MM.1S (cell line): ENCODE measurements around the gene DSE.

Experiments
- DNase-seq: peaks from one replicate; pipeline ENCODE4 v3.0.0-alpha.2; 2015
- H2AFZ ChIP-seq: fragments of 300-600 bp; sonication (generic); 2 replicates; pipeline ENCODE4 v1.6.0; 2016; ENCODE audit warnings: antibody characterized with exemption, low read length
- H3F3A ChIP-seq: fragments of 300-600 bp; sonication (generic); 2 replicates; pipeline ENCODE4 v1.6.1; 2016; ENCODE audit warnings: mild to moderate bottlenecking, antibody characterized with exemption, low read length, moderate library complexity, mixed read lengths; ENCODE audit not compliant: insufficient read depth
- H3K27ac ChIP-seq: fragments of 300-600 bp; sonication (generic); 2 replicates; pipeline ENCODE4 v1.5.1; 2016; ENCODE audit warnings: mild to moderate bottlenecking, low read length
- H3K27me3 ChIP-seq: fragments of 300-600 bp; sonication (generic); replicated peaks from 2 replicates; pipeline ENCODE4 v1.6.0; 2016; ENCODE audit warnings: low read length; ENCODE audit not compliant: insufficient read depth
- H3K36me3 ChIP-seq: fragments of 300-600 bp; sonication (generic); replicated peaks from 2 replicates; pipeline ENCODE4 v1.6.1; 2016; ENCODE audit warnings: mild to moderate bottlenecking, low read length, mixed read lengths; ENCODE audit not compliant: insufficient read depth
- H3K4me1 ChIP-seq: fragments of 300-600 bp; sonication (generic); 2 replicates; pipeline ENCODE4 v1.6.1; 2016; ENCODE audit warnings: low read length, mixed read lengths
- H3K4me2 ChIP-seq: fragments of 300-600 bp; sonication (generic); 2 replicates; pipeline ENCODE4 v1.6.0; 2016; ENCODE audit warnings: low read depth, low read length
- H3K4me3 ChIP-seq: fragments of 300-600 bp; sonication (generic); 2 replicates; pipeline ENCODE4 v1.5.1; 2016; ENCODE audit warnings: low read length, mixed read lengths
- H3K79me2 ChIP-seq: fragments of 300-600 bp; sonication (generic); 2 replicates; pipeline ENCODE4 v1.6.1; 2016; ENCODE audit warnings: mixed run types, low read length, mixed read lengths
- H3K9ac ChIP-seq: fragments of 300-600 bp; sonication (generic); 2 replicates; pipeline ENCODE4 v1.6.1; 2016; ENCODE audit warnings: low read length, mixed read lengths
- H3K9me2 ChIP-seq: fragments of 300-600 bp; sonication (generic); replicated peaks from 2 replicates; pipeline ENCODE4 v1.6.1; 2016; ENCODE audit warnings: mild to moderate bottlenecking, low read length, mixed read lengths; ENCODE audit not compliant: insufficient read depth
- H3K9me3 ChIP-seq: fragments of 300-600 bp; sonication (generic); replicated peaks from 2 replicates; pipeline ENCODE4 v1.6.1; 2016; ENCODE audit warnings: mild to moderate bottlenecking, low read length, mixed read lengths; ENCODE audit not compliant: insufficient read depth
- H4K20me1 ChIP-seq: fragments of 300-600 bp; sonication (generic); 2 replicates; pipeline ENCODE4 v1.6.1; 2016; ENCODE audit warnings: mild to moderate bottlenecking, low read length, moderate library complexity, mixed read lengths; ENCODE audit not compliant: insufficient read depth
- EZH2 ChIP-seq: fragments of 300-600 bp; sonication (generic); optimal IDR thresholded peaks from 2 replicates; pipeline ENCODE3; 2017; ENCODE audit warnings: low read depth, mild to moderate bottlenecking, antibody characterized with exemption, low read length, mixed read lengths
- EZH2phosphoT487 ChIP-seq: fragments of 300-600 bp; sonication (generic); IDR thresholded peaks from 2 replicates; pipeline ENCODE4 v1.6.1; 2018; ENCODE audit warnings: antibody characterized with exemption, low read length
- TF ChIP-seq, protein P1 (sequence below): fragments of 300-600 bp; sonication (generic); IDR thresholded peaks from 2 replicates; pipeline ENCODE4 v1.5.1; 2016; ENCODE audit warnings: antibody characterized with exemption, low read length, mixed read lengths

DSE gene

DNA sequence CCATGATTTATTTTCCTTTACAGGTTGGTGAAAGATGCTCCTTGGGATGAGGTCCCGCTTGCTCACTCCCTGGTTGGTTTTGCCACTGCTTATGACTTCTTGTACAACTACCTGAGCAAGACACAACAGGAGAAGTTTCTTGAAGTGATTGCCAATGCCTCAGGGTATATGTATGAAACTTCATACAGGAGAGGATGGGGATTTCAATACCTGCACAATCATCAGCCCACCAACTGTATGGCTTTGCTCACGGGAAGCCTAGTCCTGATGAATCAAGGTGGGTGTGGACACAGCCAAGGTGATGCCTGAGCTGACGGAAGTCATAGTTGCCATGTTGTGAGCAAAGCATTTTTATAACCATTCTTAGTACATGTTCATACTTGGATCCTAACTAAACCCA is 55.8 kb downstream of the DSE start:
- Histone ChIP-seq H2AFZ (no peak overlapping the region), H3K27ac (no peak overlapping the region), H3K4me3 (no peak overlapping the region), H3F3A (no peaks in the 10 kb centered on the region), H3K27me3 (no peaks in the 10 kb centered on the region), H3K4me1 (no peaks in the 10 kb centered on the region), H3K9me2 (no peaks in the 10 kb centered on the region), H3K79me2 (no peaks in the 10 kb centered on the region), H3K9me3 (no peaks in the 10 kb centered on the region), H3K4me2 (no peak overlapping the region), H3K36me3 (no peaks in the 10 kb centered on the region), H3K9ac (no peak overlapping the region), H4K20me1 (no peaks in the 10 kb centered on the region)
- DNase-seq = no peak
- TF ChIP-seq, protein P1, sequence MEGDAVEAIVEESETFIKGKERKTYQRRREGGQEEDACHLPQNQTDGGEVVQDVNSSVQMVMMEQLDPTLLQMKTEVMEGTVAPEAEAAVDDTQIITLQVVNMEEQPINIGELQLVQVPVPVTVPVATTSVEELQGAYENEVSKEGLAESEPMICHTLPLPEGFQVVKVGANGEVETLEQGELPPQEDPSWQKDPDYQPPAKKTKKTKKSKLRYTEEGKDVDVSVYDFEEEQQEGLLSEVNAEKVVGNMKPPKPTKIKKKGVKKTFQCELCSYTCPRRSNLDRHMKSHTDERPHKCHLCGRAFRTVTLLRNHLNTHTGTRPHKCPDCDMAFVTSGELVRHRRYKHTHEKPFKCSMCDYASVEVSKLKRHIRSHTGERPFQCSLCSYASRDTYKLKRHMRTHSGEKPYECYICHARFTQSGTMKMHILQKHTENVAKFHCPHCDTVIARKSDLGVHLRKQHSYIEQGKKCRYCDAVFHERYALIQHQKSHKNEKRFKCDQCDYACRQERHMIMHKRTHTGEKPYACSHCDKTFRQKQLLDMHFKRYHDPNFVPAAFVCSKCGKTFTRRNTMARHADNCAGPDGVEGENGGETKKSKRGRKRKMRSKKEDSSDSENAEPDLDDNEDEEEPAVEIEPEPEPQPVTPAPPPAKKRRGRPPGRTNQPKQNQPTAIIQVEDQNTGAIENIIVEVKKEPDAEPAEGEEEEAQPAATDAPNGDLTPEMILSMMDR = no peak
- TF ChIP-seq EZH2 = no peak
- TF ChIP-seq EZH2phosphoT487 = no peak

DNA sequence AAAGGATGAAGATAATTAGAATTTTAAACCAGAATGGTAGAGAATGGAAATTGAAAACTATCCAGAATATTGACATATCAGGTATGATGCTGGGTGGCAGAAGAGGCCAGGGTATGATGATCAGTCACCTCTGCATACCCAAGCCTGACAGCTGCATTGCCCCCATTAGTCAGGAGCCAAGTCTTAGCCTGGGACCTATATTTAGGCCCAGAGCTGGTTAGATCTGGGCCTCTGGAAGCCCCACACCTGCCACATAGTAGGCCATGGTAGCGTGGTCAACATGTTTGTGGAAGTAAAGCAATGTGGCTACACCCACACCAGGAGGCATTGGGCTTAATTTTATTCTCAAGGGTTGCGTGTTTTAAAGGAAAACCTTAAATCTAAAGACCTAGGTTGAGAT is 58.4 kb downstream of the DSE start:
- Histone ChIP-seq H3F3A (no peaks in the 10 kb centered on the region), H3K9me2 (no peaks in the 10 kb centered on the region), H3K9ac (no peak overlapping the region), H3K27ac (no peak overlapping the region), H3K36me3 (no peaks in the 10 kb centered on the region), H3K4me3 (no peak overlapping the region), H3K9me3 (no peaks in the 10 kb centered on the region), H3K4me2 (no peak overlapping the region), H3K79me2 (no peaks in the 10 kb centered on the region), H3K27me3 (no peaks in the 10 kb centered on the region), H3K4me1 (no peaks in the 10 kb centered on the region), H4K20me1 (no peaks in the 10 kb centered on the region), H2AFZ (no peak overlapping the region)
- DNase-seq = no peak
- TF ChIP-seq, protein P1 = no peak
- TF ChIP-seq EZH2 = no peak
- no peak for TF ChIP-seq EZH2phosphoT487

DNA sequence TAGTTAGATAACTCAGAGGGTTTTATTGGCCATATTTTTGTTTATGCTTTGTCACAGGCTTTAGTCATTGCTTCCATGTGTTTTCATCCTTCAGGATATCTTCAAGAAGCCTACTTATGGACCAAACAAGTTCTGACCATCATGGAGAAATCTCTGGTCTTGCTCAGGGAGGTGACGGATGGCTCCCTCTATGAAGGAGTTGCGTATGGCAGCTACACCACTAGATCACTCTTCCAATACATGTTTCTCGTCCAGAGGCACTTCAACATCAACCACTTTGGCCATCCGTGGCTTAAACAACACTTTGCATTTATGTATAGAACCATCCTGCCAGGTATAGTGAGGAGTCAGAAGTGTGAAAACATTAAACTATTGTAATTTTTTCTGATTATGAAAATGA is 60.1 kb downstream of the DSE start:
- no peaks in the 10 kb centered on the region for H3K27me3 ChIP-seq
- no peak overlapping the region for H2AFZ ChIP-seq
- H3K27ac ChIP-seq = no peak overlapping the region
- H3K36me3 ChIP-seq = no peaks in the 10 kb centered on the region
- no peaks in the 10 kb centered on the region for H3K9me2 ChIP-seq
- no peaks in the 10 kb centered on the region for H3K9me3 ChIP-seq
- no peak overlapping the region for H3K4me2 ChIP-seq
- H3K79me2 ChIP-seq = no peaks in the 10 kb centered on the region
- TF ChIP-seq, protein P1 = no peak
- TF ChIP-seq EZH2phosphoT487 (no peak), EZH2 (no peak)
- H3K4me1 ChIP-seq = no peaks in the 10 kb centered on the region
- H3K4me3 ChIP-seq = no peak overlapping the region
- no peaks in the 10 kb centered on the region for H4K20me1 ChIP-seq
- H3F3A ChIP-seq = no peaks in the 10 kb centered on the region
- no peak for DNase-seq
- no peak overlapping the region for H3K9ac ChIP-seq
